GM19452 (cell line): Measurements from ENCODE around the gene FAM124A.

Source experiments
- ATAC-seq: cut with Tn5 transposase; IDR thresholded peaks from one replicate; pipeline ENCODE4 v1.9.1; 2021; ENCODE audit not compliant: unreplicated experiment

The FAM124A gene

GRCh38 chr13:51222037-51222685 lies at the start of gene FAM124A:
FAM124A (plus strand) TSS chr13:51222398; CDS start chr13:51222502, 104 bp downstream.
- peak; percentile 76 for ATAC-seq

- ATAC-seq = no peak
Measured at GRCh38 chr13:51175021-51175420, 47.2 kb upstream of the FAM124A start.

- no peak for ATAC-seq
Measured at GRCh38 chr13:51175639-51176038, 46.6 kb upstream of the FAM124A start.

GRCh38 chr13:51177188-51177587 lies 45.0 kb upstream of the FAM124A start:
- no peak for ATAC-seq

GRCh38 chr13:51178456-51179074 lies 43.6 kb upstream of the FAM124A start:
- ATAC-seq = no peak

- ATAC-seq = no peak
Measured at GRCh38 chr13:51179432-51179971, 42.7 kb upstream of the FAM124A start.

- ATAC-seq = no peak
Measured at GRCh38 chr13:51180853-51181511, 41.2 kb upstream of the FAM124A start.

GRCh38 chr13:51181786-51182383 lies 40.3 kb upstream of the FAM124A start:
- ATAC-seq = no peak

- ATAC-seq = no peak
Measured at GRCh38 chr13:51191743-51192142, 30.5 kb upstream of the FAM124A start.

GRCh38 chr13:51192348-51192747 lies 29.9 kb upstream of the FAM124A start:
- ATAC-seq = no peak

GRCh38 chr13:51193387-51193786 lies 28.8 kb upstream of the FAM124A start:
- ATAC-seq = no peak

- ATAC-seq = no peak
Measured at GRCh38 chr13:51194942-51195341, 27.3 kb upstream of the FAM124A start.

- ATAC-seq = no peak
Measured at GRCh38 chr13:51201886-51202285, 20.3 kb upstream of the FAM124A start.

GRCh38 chr13:51202477-51203046 lies 19.6 kb upstream of the FAM124A start:
- no peak for ATAC-seq

GRCh38 chr13:51206584-51206983 lies 15.6 kb upstream of the FAM124A start:
- ATAC-seq = no peak

GRCh38 chr13:51207881-51208280 lies 14.3 kb upstream of the FAM124A start:
- ATAC-seq = no peak

GRCh38 chr13:51208716-51209115 lies 13.5 kb upstream of the FAM124A start:
- no peak for ATAC-seq

GRCh38 chr13:51211910-51212309 lies 10.3 kb upstream of the FAM124A start:
- ATAC-seq = no peak

GRCh38 chr13:51212758-51213157 lies 9.4 kb upstream of the FAM124A start:
- ATAC-seq = no peak

GRCh38 chr13:51213173-51213728 lies 8.9 kb upstream of the FAM124A start:
- ATAC-seq = no peak

GRCh38 chr13:51218626-51219025 lies 3.6 kb upstream of the FAM124A start:
- ATAC-seq = no peak
